HG02763 (cell line): ENCODE measurements around the gene PRSS16.
"Not testable (repeated sequence)": the region's sequence is repeated elsewhere in the genome, so short reads cannot be mapped to it uniquely, and the experiment has no call there.

ENCODE experiments used
- ATAC-seq: cut with Tn5 transposase; IDR thresholded peaks from one replicate; pipeline ENCODE4 v1.9.1; 2021; ENCODE audit warnings: mild to moderate bottlenecking, moderate library complexity; ENCODE audit not compliant: unreplicated experiment

PRSS16 gene, protein sequence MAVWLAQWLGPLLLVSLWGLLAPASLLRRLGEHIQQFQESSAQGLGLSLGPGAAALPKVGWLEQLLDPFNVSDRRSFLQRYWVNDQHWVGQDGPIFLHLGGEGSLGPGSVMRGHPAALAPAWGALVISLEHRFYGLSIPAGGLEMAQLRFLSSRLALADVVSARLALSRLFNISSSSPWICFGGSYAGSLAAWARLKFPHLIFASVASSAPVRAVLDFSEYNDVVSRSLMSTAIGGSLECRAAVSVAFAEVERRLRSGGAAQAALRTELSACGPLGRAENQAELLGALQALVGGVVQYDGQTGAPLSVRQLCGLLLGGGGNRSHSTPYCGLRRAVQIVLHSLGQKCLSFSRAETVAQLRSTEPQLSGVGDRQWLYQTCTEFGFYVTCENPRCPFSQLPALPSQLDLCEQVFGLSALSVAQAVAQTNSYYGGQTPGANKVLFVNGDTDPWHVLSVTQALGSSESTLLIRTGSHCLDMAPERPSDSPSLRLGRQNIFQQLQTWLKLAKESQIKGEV

DNA sequence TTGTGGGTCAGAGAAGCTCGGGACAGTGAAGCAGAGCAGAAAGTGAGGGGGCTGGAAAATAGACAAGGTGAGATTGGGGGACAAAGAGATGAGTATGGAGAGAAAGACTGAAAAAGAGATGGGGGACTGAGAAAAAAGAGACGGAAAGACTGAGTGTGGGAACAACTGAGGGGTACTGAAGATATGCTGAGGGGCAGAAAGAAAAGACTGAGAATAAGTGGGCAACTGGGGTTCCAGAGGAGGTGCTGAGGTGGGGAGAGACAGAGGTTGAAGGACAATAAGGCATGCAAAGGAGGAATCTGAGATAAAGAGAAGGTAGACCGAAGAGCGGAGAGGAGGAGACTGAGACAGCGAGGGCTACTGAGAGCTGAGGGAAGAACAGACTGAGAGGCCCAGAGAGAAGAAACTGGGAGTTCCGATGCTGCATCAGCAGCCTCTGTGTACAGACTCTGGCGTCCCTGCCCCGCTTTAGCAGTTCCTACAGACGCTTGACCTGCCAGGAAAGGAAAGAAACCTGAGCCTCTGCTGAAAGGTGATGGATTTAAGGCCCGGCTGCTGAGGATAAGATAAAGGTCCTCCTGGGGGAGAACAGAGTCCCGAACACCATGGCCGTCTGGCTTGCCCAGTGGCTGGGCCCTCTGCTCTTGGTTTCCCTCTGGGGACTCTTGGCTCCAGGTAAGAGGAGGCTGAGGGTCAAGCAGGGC, at the start of gene PRSS16:
Gene PRSS16, plus strand, starts transcription at position 569 of the 704 bp plus-strand sequence. Its CDS starts 37 bp downstream, at position 606.
- ATAC-seq: no peak

DNA sequence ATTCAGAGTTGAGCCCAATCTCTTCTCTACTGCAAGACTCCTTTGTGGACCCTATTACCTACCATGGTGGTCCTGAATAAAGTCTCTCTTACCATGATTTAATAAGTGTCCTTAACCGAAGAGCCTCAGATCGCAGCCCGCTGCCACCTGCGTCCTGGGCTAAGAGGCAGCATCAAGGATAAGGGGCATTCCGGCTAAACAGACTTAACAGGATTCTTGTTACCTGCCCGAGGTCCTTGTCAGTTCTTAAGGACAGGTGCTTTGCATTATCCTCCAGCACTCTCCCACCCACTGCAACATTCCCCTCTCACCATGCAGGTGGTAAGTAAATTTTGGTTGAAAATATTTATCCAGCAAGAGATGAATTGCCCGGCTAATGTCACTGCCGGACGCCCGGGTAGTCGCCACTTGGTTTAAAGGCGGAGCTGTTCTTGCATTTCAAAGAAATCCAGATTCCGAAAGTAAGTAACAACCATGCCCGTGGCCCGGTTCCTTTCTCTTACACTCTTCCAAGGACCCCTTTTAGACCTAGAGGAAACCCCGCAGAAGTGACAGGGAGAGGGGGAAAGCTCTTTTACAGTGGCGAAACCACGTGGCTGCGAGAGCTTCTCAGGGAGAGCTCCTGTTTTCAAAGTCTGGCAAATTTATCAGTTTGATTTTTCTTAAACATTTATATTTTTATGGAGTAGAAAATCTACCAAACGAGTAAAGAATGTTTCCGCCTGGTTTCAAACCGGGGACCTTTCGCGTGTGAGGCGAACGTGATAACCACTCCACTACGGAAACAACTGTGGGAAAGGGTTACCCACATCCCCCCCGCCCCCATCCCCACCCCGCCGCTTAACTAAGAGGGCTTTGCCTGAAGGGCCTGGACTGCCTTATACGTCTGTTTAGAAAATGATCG, 41.9 kb upstream of the PRSS16 start:
- no peak for ATAC-seq

DNA sequence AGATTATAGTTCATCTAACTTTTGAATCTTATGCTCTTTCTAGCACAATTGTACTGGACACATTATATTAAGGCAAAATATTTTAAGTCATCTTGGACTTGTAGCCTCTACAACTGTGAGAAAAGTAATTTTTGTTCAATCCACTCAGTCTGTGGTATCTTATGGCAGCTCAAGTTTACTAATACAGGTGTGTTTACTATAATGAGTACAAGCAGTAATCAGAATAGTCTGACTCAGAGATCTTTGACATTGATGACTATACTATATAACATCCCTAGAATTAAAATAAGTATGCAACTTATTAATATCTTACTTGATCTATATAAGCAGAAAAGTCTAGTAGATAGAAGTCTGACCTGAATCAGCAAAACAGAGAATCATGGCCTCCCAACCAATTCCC, 40.7 kb upstream of the PRSS16 start:
- no peak for ATAC-seq

DNA sequence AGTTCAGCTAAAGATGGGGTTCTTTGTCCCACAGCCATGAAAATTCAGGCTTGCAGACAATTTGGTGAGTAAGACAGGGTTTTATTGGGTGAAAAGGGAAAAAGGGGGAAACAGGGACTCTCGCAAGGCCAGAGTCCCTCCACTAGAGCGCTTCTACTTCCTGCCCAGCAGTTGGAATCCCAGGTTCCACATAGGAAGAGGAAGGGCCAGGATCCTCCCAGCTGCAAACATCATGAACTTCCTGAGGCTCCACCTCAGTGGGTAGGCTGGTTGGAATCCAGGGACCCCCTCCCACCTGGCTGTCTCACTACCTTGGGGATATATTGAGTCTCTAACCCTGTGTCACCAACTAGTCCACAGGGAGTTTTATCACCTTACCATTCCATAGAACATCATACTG, 39.5 kb upstream of the PRSS16 start:
- ATAC-seq: no peak

DNA sequence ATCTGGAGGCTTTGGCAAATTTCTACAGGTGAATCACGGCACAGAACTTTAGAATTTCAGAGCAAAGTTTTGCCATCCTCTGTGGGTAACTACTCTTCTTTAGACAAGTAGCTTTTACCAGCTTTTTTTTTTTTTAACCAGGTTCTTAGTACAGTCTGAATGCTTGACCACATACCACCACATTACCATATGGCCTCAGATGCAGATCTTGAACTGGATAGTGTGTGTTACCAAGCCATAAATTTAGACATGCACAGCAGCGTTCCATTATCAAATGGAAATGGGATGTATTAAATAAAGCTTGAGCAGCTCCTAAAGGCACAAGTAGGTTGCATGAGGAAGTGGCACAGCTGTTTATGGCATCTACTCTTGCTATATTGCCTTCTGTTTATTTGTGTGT, 38.3 kb upstream of the PRSS16 start:
- ATAC-seq: no peak

DNA sequence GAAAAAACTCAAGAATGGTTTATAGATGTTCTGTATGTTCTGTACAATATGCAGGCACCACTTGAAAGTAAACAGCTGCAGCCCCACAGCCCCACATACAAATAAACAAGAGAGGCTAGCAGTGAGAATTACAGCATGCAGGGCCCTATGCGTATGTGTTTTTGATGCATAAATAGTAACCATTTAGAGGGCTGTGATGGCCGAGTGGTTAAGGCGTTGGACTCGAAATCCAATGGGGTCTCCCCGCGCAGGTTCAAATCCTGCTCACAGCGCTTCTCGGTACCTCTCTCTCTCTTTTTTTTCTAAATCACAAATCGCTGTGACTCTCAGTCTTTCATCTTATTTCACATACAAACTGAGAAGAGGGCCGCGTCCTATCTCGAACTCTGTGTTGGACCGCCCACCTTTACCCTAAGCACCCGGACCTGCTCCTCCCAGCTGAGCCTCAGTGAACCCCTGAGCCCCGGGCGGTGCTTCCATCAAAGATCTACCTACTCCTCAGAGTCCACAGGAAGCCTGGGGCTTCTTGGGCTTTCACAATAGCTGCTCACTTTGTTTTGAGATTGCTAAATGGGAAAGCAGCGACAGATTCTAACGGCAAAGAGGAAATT, 37.7 kb upstream of the PRSS16 start:
- no peak for ATAC-seq

DNA sequence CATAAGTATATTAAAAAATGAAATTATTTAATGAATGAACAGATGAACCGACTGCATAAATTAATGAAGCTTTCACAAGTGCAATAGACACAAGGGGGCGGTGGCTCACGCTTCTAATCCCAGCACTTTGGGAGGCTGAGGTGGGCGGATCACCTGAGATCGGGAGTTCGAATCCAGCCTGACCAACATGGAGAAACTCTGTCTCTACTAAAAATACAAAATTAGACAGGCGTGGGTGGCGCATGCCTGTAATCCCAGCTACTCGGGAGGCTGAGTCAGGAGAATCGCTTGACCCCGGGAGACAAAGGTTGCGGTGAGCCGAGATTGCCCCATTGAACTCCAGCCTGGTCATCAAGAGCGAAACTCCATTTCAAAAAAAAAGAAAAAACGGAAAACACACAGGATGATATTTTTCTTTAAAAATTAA, 34.4 kb upstream of the PRSS16 start:
- not testable (repeated sequence) for ATAC-seq

DNA sequence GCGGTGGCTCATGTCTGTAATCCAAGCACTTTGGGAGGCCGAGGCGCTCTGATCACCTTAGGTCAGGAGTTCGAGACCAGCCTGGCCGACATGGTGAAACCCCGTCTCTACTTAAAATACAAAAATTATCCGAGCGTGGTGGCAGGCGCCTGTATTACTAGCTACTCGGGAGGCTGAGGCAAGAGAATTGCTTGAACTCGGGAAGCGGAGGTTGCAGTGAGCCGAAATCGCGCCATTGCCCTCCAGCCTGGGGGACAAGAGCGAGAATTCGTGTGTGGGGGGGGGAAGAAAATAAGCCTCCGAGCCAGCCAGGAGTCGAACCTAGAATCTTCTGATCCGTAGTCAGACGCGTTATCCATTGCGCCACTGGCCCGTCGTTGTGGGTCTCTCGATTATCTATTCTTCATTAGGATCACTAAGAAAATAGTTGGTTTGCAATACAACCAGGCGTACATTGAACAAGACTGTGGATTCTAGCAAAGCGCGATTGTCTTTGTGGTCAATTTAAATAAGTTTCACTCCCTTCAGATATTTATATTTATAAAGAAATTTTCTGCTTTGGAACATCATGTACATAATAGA, 33.9 kb upstream of the PRSS16 start:
- no peak for ATAC-seq

DNA sequence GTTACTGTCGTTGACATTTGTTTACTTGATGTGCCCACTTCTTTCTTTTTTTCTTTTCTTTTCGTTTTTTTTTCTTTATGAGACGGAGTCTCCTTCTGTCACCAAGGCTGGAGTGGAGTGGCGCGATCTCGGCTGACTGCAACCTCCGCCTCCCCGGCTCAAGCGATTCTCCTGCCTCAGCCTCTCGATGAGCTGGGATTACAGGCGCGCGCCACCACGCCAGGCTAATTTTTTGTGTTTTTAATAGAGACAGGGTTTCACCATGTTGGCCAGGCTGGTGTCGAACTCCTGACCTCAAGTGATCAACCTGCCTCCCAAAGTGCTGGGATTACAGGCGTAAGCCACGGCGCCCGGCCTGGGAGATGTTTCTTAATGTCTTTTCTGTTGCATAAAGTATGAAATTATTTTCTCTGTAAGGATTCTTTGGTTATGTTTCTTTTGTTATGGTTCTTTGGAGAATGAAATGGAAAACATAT, 33.3 kb upstream of the PRSS16 start:
- ATAC-seq: no peak

DNA sequence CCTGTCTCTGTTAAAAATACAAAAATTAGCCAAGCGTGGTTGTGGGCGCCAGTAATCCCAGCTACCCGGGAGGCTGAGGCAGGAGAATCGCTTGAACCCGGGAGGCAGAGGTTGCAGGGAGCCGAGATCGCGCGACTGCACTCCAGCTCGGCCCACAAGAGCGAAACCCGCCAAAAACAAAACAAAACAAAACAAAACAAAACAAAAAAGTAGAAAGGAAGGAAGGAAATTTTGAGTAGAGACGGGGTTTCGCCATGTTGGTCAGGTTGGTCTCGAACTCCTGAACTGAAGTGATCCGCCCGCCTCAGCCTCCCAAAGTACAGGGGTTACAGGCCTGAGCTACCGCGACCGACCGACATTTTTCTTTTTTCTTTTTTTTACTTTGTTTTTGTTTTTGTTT, 30.6 kb upstream of the PRSS16 start:
- no peak for ATAC-seq

DNA sequence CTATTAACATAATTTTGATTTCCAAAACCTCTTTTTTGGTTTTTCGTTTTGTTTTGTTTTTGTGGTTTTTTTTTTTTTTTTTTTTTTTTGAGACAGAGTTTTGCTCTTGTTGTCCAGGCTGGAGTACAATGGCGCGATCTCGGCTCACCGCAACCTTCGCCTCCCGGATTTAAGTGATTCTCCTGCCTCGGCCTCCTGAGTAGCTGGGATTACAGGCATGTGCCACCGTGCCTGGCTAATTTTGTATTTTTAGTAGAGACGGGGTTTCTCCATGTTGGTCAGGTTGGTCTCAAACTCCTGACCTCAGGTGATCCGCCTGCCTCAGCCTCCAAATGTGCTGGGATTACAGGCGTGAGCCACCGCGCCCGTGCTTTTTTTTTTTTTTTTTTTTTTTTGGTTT, 24.5 kb upstream of the PRSS16 start:
- not testable (repeated sequence) for ATAC-seq

DNA sequence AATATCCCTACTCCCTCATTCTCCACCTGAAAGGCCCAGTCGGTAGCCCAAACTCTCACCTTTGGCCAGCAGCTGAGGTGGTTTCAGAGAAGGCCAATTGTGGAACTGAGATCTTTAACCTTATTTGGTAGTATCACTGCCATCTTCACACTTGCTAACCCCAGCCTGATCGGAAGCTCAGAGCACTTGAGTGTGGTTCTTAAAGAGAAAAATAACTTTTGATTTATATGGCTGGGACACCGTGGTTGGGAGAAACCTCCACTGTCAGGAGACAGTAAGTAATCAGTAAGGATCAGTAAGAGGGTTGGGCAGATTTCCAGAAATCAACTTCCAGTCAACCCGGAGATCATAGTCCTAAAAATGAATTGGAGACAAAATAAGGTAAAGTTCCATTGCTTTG, 22.8 kb upstream of the PRSS16 start:
- no peak for ATAC-seq

DNA sequence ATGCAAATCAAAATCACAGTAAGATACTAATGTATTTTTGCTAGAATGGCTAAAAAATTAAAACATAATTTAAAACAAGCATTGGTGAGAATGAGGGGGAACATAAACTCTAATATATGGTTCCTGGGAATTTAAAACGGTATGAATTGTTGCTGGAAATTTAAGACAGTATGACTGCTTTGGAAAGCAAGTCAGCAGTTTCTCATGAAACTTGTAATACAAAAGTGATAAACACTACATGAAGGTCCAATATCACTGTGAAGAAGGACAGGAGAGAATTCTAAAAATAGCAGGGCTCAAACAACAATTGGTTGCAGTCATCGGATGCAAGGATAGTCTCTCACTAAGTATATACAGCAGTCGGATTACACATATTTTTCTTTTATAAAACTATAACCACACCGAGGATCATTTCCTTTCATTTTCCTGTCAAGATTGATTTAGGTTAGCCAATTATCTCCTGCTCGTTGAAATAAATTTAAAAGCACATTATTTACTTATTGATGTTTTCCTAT, 18.5 kb upstream of the PRSS16 start:
- no peak for ATAC-seq

DNA sequence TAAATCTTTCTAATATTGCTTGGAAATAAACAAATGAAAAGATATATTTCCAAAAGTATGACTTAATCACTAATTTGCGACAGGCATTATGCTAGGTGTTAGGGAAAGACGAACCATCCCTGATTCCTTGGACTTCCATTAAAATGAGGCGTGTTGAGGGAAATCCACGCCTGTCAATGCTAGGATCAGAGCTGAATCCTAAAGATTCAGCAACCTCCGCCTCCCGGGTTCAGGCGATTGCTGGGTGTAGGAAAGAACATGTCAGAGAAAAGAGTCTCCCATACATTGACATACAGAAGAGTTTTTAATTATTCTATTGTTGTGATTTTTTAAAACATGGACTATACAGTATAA, 16.8 kb upstream of the PRSS16 start:
- ATAC-seq: no peak

DNA sequence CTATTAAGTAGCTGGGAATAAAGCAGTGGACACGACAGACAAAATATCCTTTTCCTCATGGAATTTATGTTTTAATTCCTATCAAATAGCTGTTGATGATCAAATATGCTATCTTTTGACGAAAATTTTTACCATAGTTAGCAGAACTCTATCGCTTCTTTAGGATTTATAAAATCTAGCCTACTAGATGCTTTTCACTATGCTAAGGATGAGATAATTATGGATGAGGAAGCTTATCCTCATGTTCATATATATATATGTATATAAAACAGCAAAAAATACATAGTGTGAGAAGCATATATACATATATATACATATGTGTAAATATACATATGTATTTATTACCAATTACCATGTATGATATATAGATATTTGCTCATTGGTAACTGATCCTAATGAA, 12.9 kb upstream of the PRSS16 start:
- no peak for ATAC-seq

DNA sequence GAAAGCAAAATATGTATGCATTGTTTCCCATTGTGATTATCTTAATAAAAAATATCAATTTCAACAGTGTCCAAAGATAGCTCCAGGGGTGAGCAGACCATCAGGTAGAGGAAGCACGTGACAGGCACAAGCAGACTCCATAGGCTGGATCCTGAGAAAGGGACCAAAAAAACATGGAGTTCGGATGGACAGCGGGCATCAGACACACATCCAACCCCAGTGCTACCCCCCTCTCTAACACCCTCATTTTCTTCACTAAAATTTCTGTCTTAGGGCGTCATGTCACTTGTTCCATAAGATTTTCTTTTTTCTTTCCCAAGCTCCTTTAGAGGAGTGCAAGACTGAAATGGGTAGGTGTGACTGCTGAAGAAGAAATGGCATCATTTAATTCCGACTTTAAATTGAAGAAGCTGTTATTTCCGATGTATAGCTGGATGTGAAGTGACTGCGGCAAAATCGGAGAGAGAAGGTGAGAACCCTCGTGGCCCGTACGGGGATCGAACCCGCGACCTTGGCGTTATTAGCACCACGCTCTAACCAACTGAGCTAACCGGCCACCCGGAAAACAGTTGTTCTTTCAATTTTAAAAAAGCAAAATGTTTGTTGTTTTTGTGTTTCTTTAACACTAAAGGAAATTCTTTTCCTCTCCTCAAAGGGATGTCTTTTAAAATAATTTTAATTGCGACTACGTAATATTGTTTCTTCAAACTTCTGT, 10.3 kb upstream of the PRSS16 start:
- no peak for ATAC-seq

DNA sequence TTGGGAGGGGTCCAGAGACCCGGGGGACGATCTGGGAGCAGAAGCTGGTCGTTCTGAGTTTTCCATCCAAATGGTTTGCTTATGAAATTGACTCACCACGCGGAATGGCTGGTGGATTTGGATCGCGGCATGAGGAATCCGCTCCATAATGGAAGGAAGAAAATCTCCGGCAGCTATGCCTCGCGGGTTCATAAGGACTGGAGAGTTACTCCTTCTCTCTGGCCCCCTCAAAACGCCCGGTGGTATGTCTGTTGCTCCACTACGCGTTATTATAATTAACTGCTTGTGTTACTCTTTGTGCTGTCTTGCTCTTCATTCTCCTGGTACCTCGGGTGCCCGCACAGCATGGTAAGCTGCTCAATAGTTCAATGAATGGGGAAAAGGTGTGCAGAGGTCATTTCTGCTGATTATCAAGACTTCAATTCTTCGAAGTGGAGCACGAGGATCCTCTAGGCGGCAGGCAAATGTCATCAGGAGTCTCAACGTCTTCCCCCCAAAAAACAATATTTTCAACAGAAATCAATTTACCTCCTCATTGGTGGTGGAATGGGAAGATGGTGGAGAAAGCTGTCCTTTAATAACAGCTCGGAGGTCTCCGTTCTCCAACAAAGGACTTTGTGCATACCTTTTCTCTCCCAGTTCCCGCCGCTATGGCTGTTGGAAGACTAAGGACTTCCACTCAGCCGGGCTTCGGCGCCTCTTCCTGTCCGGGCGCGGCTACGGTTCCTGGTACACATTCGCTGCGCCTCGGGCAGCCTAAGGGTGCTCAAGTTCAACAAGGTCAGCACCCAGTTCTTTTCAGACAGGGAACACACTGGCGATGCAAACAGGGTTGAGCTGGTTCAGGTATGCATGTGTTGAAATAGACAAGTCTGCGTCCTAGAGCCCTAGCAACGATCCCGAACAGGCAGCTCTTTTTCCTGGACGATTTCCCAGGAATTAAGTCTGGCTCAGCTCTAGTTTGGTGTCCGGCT, 9.2 kb upstream of the PRSS16 start:
- ATAC-seq: no peak

DNA sequence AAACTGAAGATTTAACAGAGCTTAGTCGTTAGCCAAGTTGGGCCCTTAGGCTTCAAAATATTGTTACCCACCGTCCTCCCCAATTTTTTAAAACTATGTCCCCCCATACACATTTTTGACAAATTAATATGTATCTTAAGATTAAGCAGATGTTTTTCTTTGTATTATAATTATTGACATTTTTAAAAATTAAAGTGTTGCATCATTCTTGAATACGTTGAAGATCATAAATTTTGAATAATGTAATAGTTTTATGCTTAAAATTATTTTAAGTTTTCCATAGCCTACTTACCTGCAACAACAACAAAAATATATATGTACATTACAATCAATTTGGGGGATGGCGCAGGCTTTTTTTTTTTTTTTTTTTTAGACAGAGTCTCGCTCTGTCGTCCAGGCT, 8.2 kb upstream of the PRSS16 start:
- ATAC-seq: no peak
